Natural killer cell treated with Interleukin-12 subunit alpha and Interleukin-12 subunit beta and Interleukin-15 and Interleukin-18, amount 100 ng/mL, for 72 hours (primary cell): ENCODE measurements around the gene ANKMY1. TPM values are rescaled to one million over a fixed set of nuclear protein-coding genes. Genes with fewer than 3 reads are reported as not detected.

Source experiments
- ATAC-seq, 2 donors: fragments of 150-1000 bp; cut with Tn5 transposase in 1 of 2; sonication (Bioruptor Pico), chemical (Tn5 transposase) in 1 of 2; 2 replicates each; pipeline ENCODE4 v1.10.0; 2021
- DNase-seq: peaks from one replicate; pipeline ENCODE4 v3.0.0; 2022; ENCODE audit warnings: low spot score
- H3K27ac Mint-ChIP-seq, 2 donors: 1 replicate in 1 of 2; 2 replicates in 1 of 2; pipeline ENCODE4 v1.8.0; 2022; ENCODE audit warnings: mixed read lengths in 2 of 2, mild to moderate bottlenecking in 1 of 2, moderate library complexity in 1 of 2
- H3K27me3 Mint-ChIP-seq, 2 donors: 1 replicate in 1 of 2; 2 replicates in 1 of 2; pipeline ENCODE4 v1.8.0; 2022; ENCODE audit warnings: mixed read lengths in 2 of 2
- H3K36me3 Mint-ChIP-seq: one replicate; pipeline ENCODE4 v1.8.0; 2022; ENCODE audit warnings: mixed read lengths
- H3K4me1 Mint-ChIP-seq, 2 donors: 1 replicate in 1 of 2; 2 replicates in 1 of 2; pipeline ENCODE4 v1.8.0; 2022; ENCODE audit warnings: low read depth in 2 of 2, mixed read lengths in 2 of 2, mild to moderate bottlenecking in 1 of 2
- H3K4me3 Mint-ChIP-seq: one replicate; pipeline ENCODE4 v1.8.0; 2022; ENCODE audit warnings: mixed read lengths
- H3K9me3 Mint-ChIP-seq: 2 replicates; pipeline ENCODE4 v1.8.0; 2022; ENCODE audit warnings: mixed read lengths
- total RNA-seq, 2 donors: library from RNA; stranded (reverse); gene quantifications; one replicate each; pipeline ENCODE4 v1.2.3, GENCODE V29; 2022

The ANKMY1 gene
- total RNA-seq, 2 donors from 2014 or later: 13.0 to 40.9 TPM

- no peak overlapping the region for H3K27ac Mint-ChIP-seq
- no peaks in the 10 kb centered on the region for H3K27me3 Mint-ChIP-seq
Observed at GRCh38 chr2:240573071-240573515, 15.3 kb upstream of the ANKMY1 start.

GRCh38 chr2:240572141-240573031, 14.6 kb upstream of the ANKMY1 start:
- H3K27ac Mint-ChIP-seq: no peak overlapping the region
- H3K9me3 Mint-ChIP-seq: no peaks in the 10 kb centered on the region
- DNase-seq (peak; percentile 54), ATAC-seq (no peak)
- H3K4me3 Mint-ChIP-seq: no peak overlapping the region
- no peaks in the 10 kb centered on the region for H3K36me3 Mint-ChIP-seq
- peaks cover 26 to 32% of the 10 kb centered on the region in 2 donors for H3K4me1 Mint-ChIP-seq
- H3K27me3 Mint-ChIP-seq: no peaks in the 10 kb centered on the region

More at GRCh38 chr2:240573071-240573515, 15.3 kb upstream of the ANKMY1 start:
- peak; percentile 51 for DNase-seq
- H3K36me3 Mint-ChIP-seq: no peaks in the 10 kb centered on the region
- peaks cover 20 to 27% of the 10 kb centered on the region in 2 donors for H3K4me1 Mint-ChIP-seq
- no peak overlapping the region for H3K4me3 Mint-ChIP-seq
- ATAC-seq: no peak
- H3K9me3 Mint-ChIP-seq: no peaks in the 10 kb centered on the region

GRCh38 chr2:240571314-240571973, 13.7 kb upstream of the ANKMY1 start:
- ATAC-seq (no peak), DNase-seq (peak; percentile 58)
- H3K27ac Mint-ChIP-seq: peak overlapping the region; percentile 12 to 45
- no peaks in the 10 kb centered on the region for H3K9me3 Mint-ChIP-seq
- H3K27me3 Mint-ChIP-seq: no peaks in the 10 kb centered on the region
- no peaks in the 10 kb centered on the region for H3K36me3 Mint-ChIP-seq
- peak overlapping the region; percentile 52 for H3K4me3 Mint-ChIP-seq
- peaks cover 31 to 37% of the 10 kb centered on the region in 2 donors for H3K4me1 Mint-ChIP-seq

GRCh38 chr2:240570531-240571313, 12.9 kb upstream of the ANKMY1 start:
- Mint-ChIP-seq H3K27ac (peak overlapping the region; percentile 45 to 56), H3K4me3 (peak overlapping the region; percentile 52), H3K36me3 (no peaks in the 10 kb centered on the region), H3K4me1 (peaks cover 36 to 41% of the 10 kb centered on the region in 2 donors), H3K27me3 (no peaks in the 10 kb centered on the region), H3K9me3 (no peaks in the 10 kb centered on the region)
- ATAC-seq (no peak), DNase-seq (peak; percentile 53)

- Mint-ChIP-seq H3K36me3 (no peaks in the 10 kb centered on the region), H3K27me3 (no peaks in the 10 kb centered on the region), H3K9me3 (no peaks in the 10 kb centered on the region), H3K4me3 (peak overlapping the region; percentile 84), H3K27ac (peak overlapping the region; percentile 56 to 61), H3K4me1 (peaks cover 42 to 47% of the 10 kb centered on the region in 2 donors)
- peak; percentile 38 for DNase-seq
- ATAC-seq: no peak
Observed at GRCh38 chr2:240569998-240570530, 12.3 kb upstream of the ANKMY1 start.

- H3K27ac Mint-ChIP-seq: peak overlapping the region; percentile 56 to 61
- DNase-seq: peak; percentile 37
- no peaks in the 10 kb centered on the region for H3K9me3 Mint-ChIP-seq
- ATAC-seq: no peak
- H3K4me1 Mint-ChIP-seq: peaks cover 47 to 52% of the 10 kb centered on the region in 2 donors
- no peaks in the 10 kb centered on the region for H3K36me3 Mint-ChIP-seq
- peak overlapping the region; percentile 84 for H3K4me3 Mint-ChIP-seq
- H3K27me3 Mint-ChIP-seq: no peaks in the 10 kb centered on the region
Observed at GRCh38 chr2:240569523-240569997, 11.8 kb upstream of the ANKMY1 start.

GRCh38 chr2:240568678-240569522, 11.1 kb upstream of the ANKMY1 start:
- Mint-ChIP-seq H3K27me3 (no peaks in the 10 kb centered on the region), H3K27ac (peak overlapping the region; percentile 56 to 61), H3K4me1 (peaks cover 54 to 58% of the 10 kb centered on the region in 2 donors), H3K36me3 (no peaks in the 10 kb centered on the region), H3K9me3 (no peaks in the 10 kb centered on the region), H3K4me3 (peak overlapping the region; percentile 84)
- ATAC-seq (peak; percentile 2 to 18), DNase-seq (peak; percentile 71)

GRCh38 chr2:240567872-240568677, 10.3 kb upstream of the ANKMY1 start, which contains the start of gene RNPEPL1:
TSS of gene RNPEPL1 (plus strand) at chr2:240568484. CDS start at chr2:240568587, 103 bp downstream.
- Mint-ChIP-seq H3K4me1 (peaks cover 62 to 65% of the 10 kb centered on the region in 2 donors), H3K27me3 (no peaks in the 10 kb centered on the region), H3K4me3 (peak within 1 kb of the TSS; percentile 97), H3K27ac (peak within 1 kb of the TSS; percentile 79 to 99), H3K9me3 (no peaks in the 10 kb centered on the region), H3K36me3 (no peaks in the 10 kb centered on the region)
- DNase-seq (peak; percentile 67), ATAC-seq (peak; percentile 53 to 65)

- H3K36me3 Mint-ChIP-seq: no peaks in the 10 kb centered on the region
- H3K27me3 Mint-ChIP-seq: no peaks in the 10 kb centered on the region
- H3K9me3 Mint-ChIP-seq: no peaks in the 10 kb centered on the region
- H3K4me3 Mint-ChIP-seq: peak overlapping the region; percentile 97
- DNase-seq (peak; percentile 66), ATAC-seq (peak; percentile 22 to 43)
- H3K4me1 Mint-ChIP-seq: peaks cover 63 to 70% of the 10 kb centered on the region in 2 donors
- H3K27ac Mint-ChIP-seq: peak overlapping the region; percentile 79 to 99
Observed at GRCh38 chr2:240567137-240567871, 9.5 kb upstream of the ANKMY1 start.

- Mint-ChIP-seq H3K36me3 (no peaks in the 10 kb centered on the region), H3K4me1 (peaks cover 62 to 78% of the 10 kb centered on the region in 2 donors), H3K27ac (peak overlapping the region; percentile 99), H3K27me3 (no peaks in the 10 kb centered on the region), H3K9me3 (no peaks in the 10 kb centered on the region), H3K4me3 (peak overlapping the region; percentile 97)
- DNase-seq: peak; percentile 95
- ATAC-seq: peak; percentile 78 to 86
Observed at GRCh38 chr2:240566203-240567136, 8.7 kb upstream of the ANKMY1 start.
